Gastroesophageal sphincter (tissue), 3 donors: Measurements from ENCODE around the gene POU2AF3.

ENCODE experiments used
- EP300 ChIP-seq: sonication (generic); formaldehyde crosslinking; IDR thresholded peaks from one replicate; pipeline ENCODE4 v1.6.1; 2017; ENCODE audit warnings: antibody characterized with exemption, mild to moderate bottlenecking
- POLR2A ChIP-seq, 2 donors: fragments of 450-650 bp; IDR thresholded peaks; one replicate each; pipeline ENCODE4 v1.6.1; 2017; ENCODE audit warnings: antibody characterized with exemption in 2 of 2, mild to moderate bottlenecking in 2 of 2, moderate library complexity in 1 of 2
- POLR2AphosphoS5 ChIP-seq: sonication (generic); formaldehyde crosslinking; IDR thresholded peaks from one replicate; pipeline ENCODE4 v1.6.1; 2017; ENCODE audit warnings: antibody characterized with exemption
- TF ChIP-seq, protein P1 (sequence below), 4 experiments: fragments of 200-600 bp in 2 of 4; fragments of 450-650 bp in 2 of 4; sonication (generic) in 1 of 4; IDR thresholded peaks; one replicate each; pipeline ENCODE4 v1.5.1; 2017 to 2019; ENCODE audit warnings: antibody characterized with exemption in 4 of 4, mild to moderate bottlenecking in 2 of 4, moderate library complexity in 2 of 4

DNA sequence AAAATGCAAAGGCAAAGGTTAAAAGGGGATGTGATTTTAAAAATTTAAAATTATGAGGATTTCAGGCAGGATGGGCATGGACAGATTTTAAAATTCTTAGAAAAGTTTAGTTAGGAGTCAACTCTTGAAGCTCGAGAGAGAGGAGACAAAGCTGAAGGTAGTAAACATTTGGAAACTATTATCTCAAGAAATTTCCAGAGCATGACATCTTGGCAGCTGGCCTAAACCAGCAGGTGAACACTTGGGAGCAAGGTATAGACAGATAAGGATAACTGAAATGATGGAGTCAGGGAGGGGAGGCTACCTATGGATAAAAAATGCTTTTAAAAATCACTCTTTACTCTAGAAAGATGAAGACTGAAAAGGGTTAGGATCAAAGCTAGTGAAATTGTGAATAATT is 13.7 kb downstream of the POU2AF3 start:
- TF ChIP-seq, protein P1, sequence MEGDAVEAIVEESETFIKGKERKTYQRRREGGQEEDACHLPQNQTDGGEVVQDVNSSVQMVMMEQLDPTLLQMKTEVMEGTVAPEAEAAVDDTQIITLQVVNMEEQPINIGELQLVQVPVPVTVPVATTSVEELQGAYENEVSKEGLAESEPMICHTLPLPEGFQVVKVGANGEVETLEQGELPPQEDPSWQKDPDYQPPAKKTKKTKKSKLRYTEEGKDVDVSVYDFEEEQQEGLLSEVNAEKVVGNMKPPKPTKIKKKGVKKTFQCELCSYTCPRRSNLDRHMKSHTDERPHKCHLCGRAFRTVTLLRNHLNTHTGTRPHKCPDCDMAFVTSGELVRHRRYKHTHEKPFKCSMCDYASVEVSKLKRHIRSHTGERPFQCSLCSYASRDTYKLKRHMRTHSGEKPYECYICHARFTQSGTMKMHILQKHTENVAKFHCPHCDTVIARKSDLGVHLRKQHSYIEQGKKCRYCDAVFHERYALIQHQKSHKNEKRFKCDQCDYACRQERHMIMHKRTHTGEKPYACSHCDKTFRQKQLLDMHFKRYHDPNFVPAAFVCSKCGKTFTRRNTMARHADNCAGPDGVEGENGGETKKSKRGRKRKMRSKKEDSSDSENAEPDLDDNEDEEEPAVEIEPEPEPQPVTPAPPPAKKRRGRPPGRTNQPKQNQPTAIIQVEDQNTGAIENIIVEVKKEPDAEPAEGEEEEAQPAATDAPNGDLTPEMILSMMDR (IDR thresholded peaks at IDR 0.05) = no peak
- TF ChIP-seq POLR2A (IDR thresholded peaks at IDR 0.05) (no peak), POLR2AphosphoS5 (no peak), EP300 (no peak)
